Frontal cortex (tissue), 4 donors: ENCODE results near the gene GKN1. TPM values are rescaled to one million over a fixed set of nuclear protein-coding genes. Genes with fewer than 3 reads are reported as not detected.
"Not testable (repeated sequence)": the region's sequence is repeated elsewhere in the genome, so short reads cannot be mapped to it uniquely, and the experiment has no call there.

Source experiments
- DNase-seq, 2 donors: peaks; one replicate each; pipeline ENCODE4 v3.0.0; 2012; ENCODE audit warnings: low spot score in 2 of 2
- FAIRE-seq: peaks from 2 replicates; lab custom pipeline; 2012; peaks lifted over from hg19 to GRCh38; lab: Jason Lieb, UNC
- total RNA-seq: library from RNA; depleted of rRNA; stranded (reverse); fragments of >200 nt; gene quantifications from one replicate; pipeline ENCODE4 v1.2.3, GENCODE V29; 2014
- donor health status: control.
- donor health status: control.
- donor health status: control.

GKN1 gene
- total RNA-seq, 1 donor from 2014 or later, result not detected

GRCh38 chr2:68952887-68953521 is 21.4 kb upstream of the GKN1 start, which contains the start of gene GKN2:
TSS of gene GKN2 (minus strand) at chr2:68952893. CDS start at chr2:68952861, 32 bp downstream.
- FAIRE-seq (no peak), DNase-seq (no peak)

GRCh38 chr2:68955432-68955831 is 19.0 kb upstream of the GKN1 start:
- FAIRE-seq, DNase-seq: not testable (repeated sequence)

GRCh38 chr2:68959001-68959400 is 15.4 kb upstream of the GKN1 start:
- DNase-seq (no peak), FAIRE-seq (no peak)

GRCh38 chr2:68961380-68961779 is 13.1 kb upstream of the GKN1 start:
- no peak for FAIRE-seq
- DNase-seq, result no peak

GRCh38 chr2:68964282-68964681 is 10.2 kb upstream of the GKN1 start:
- no peak for FAIRE-seq
- DNase-seq, result no peak

- FAIRE-seq, result no peak
- no peak for DNase-seq
Measured at GRCh38 chr2:68968221-68968620, 6.2 kb upstream of the GKN1 start.

GRCh38 chr2:68969736-68970490 is 4.5 kb upstream of the GKN1 start:
- FAIRE-seq (no peak), DNase-seq (no peak)

- DNase-seq, result no peak
Measured at GRCh38 chr2:68970566-68971265, 3.7 kb upstream of the GKN1 start.

GRCh38 chr2:68971591-68972231 is 2.7 kb upstream of the GKN1 start:
- DNase-seq, result no peak
- FAIRE-seq, result no peak

More at GRCh38 chr2:68970566-68971265, 3.7 kb upstream of the GKN1 start:
- FAIRE-seq, result no peak

- no peak for DNase-seq
- FAIRE-seq, result no peak
Measured at GRCh38 chr2:68974946-68975665, 670 bp downstream of the GKN1 start.

- no peak for DNase-seq
- FAIRE-seq, result no peak
Measured at GRCh38 chr2:68975844-68976243, 1.4 kb downstream of the GKN1 start.

GRCh38 chr2:68977453-68977852 is 3.0 kb downstream of the GKN1 start:
- DNase-seq (no peak), FAIRE-seq (no peak)

- FAIRE-seq (no peak), DNase-seq (no peak)
Measured at GRCh38 chr2:68978098-68978497, 3.7 kb downstream of the GKN1 start.

- no peak for FAIRE-seq
- DNase-seq, result no peak
Measured at GRCh38 chr2:68980956-68981355, 6.5 kb downstream of the GKN1 start.

- DNase-seq (no peak), FAIRE-seq (no peak)
Measured at GRCh38 chr2:68987021-68987503, 12.6 kb downstream of the GKN1 start.

- DNase-seq, result no peak
- no peak for FAIRE-seq
Measured at GRCh38 chr2:68989035-68989434, 14.6 kb downstream of the GKN1 start.

GRCh38 chr2:68992341-68992740 is 17.9 kb downstream of the GKN1 start:
- no peak for DNase-seq
- FAIRE-seq, result no peak

GRCh38 chr2:68992933-68993332 is 18.5 kb downstream of the GKN1 start:
- DNase-seq, result no peak
- no peak for FAIRE-seq

GRCh38 chr2:68993660-68994059 is 19.2 kb downstream of the GKN1 start:
- FAIRE-seq, result no peak
- DNase-seq, result no peak

- DNase-seq (no peak), FAIRE-seq (no peak)
Measured at GRCh38 chr2:68994864-68995263, 20.4 kb downstream of the GKN1 start.
